ENCODE results near the gene ITGBL1.
A peak's percentile ranks its signal among the peaks of the same experiment; 100 is the strongest.

ITGBL1 gene

DNA sequence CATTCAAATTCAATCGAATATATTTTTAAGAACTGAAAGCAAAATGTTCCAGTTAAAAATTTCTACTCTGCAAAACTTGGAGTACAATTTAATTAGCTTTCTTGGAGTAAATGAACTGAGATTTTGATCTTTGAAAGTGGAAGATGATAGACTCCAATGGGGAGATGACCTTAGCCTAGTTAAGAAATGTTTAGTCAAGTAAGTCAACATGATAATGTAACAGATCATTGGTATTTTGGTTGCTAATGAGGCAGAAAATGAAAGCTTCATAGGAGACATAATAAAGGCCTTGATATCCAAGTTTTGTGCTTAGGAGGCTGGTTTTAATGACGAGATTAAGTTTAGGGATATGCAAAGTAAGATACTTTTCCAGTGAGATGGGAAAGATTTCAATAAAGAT is 181.7 kb downstream of the ITGBL1 start:
- no peak for DNase-seq

DNA sequence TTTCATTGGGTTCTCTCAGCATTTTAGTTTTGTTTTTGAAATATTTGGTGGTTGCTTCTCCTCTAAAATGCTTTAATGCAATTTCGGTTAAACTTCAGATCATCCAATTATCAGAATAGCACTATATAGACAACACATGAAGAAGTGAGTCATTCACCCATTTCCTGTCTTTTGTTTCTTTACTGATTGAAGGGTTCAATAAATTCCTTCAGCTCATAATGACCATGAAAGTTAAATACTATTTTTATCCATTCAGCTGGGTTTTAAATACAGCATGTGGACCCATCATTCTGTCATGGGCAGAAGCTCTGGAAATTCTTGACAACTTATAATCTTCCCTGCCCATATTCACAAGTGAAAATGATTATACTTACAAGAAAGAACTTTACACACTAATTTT is 187.2 kb downstream of the ITGBL1 start:
- no peak for DNase-seq

DNA sequence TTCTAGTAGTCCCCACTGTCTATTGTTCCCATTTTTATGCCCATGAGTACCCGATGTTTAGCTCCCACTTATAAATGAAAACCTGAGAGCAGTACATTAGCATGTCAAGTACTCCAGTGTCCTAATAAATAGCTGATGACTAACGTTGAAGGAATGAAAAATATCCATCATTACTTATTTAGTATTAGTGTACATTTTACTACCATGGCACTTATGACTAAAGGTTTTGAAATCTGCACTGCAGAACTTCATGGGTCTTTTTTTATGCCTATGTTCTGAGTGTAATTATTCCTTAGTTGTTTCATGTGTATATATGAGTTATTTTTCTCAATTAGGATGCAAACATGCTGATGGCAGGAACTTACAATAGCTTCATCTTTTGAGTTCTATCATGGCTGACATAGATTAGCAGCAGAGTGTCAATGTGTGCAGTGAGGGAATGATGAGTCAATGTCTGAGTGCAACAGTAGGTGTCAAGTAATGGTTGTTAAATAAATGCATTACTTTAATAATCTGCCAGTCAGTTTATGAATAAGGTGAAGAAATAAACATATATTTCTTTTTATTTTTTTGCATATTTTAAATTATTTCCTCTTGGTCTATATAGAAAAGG is 188.4 kb downstream of the ITGBL1 start:
- DNase-seq = peak; percentile 8

DNA sequence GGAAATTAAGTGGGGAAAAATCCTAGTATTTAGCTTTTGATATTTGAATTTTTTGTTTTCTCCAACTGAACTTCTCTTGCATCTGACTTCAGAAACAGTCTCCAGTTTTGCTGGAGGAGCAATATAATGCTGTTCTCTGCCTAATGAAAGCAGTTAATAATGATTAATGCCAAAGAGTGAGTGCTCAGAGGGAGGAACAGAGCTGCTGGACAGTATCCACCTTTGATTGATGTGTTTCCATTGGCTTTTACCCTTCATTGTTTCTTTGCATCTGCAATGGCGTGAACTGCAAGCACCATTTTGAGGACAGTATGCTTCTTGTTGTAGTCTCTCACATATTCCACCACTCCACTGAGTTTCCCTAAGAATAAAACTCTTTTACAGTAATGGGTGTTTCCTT is 193.4 kb downstream of the ITGBL1 start:
- no peak for DNase-seq

DNA sequence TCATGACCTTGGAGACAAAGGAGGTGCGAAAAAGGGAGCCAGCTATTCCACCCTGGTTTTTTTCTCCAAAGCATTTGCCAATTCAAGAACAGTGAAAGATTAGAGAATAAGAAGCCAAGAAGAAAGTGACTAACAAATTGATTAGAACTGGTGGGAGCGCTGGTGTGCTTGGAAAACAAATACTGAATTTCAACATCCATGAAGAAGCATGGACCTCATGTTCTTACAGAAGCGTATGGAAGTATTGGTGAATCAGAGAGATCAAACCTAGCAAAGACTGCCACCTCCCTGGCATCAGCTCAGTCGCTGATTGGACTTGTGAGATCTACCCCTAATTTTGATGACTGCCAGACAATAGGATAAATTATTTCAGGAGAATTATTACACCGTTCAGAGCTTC is 195.3 kb downstream of the ITGBL1 start:
- no peak for DNase-seq

DNA sequence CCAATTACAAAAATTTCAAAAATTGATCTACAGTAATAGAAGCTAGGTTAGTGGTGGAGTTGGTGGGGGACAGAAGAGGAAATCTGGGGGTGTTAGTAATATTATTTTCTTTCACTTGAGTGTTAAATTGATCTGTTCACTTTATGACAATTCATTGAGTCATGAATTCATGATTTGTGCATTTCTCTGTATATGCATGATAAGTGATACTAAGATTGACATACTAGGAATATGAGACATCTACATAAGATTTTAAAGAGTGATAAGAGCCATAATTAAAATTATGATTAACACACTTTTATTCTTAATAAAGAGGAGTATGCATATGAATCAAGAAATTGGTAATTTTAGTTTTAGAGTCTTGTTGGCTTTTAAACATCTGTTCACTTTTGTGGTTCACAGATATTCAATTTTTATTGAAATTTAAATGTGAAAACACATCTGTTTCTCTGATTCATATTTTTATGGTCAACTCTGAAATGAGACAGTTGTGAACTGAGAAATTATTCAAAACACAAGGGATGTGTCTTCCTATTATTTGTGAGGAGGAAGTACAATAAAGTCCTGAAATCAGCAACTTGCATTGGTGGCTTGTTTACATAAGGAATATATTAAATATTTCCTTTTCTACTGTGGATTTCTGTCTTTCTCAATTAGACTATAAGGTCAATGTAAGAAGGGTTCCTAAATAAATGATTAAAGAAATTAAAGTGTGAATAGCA is 196.5 kb downstream of the ITGBL1 start:
- no peak for DNase-seq

DNA sequence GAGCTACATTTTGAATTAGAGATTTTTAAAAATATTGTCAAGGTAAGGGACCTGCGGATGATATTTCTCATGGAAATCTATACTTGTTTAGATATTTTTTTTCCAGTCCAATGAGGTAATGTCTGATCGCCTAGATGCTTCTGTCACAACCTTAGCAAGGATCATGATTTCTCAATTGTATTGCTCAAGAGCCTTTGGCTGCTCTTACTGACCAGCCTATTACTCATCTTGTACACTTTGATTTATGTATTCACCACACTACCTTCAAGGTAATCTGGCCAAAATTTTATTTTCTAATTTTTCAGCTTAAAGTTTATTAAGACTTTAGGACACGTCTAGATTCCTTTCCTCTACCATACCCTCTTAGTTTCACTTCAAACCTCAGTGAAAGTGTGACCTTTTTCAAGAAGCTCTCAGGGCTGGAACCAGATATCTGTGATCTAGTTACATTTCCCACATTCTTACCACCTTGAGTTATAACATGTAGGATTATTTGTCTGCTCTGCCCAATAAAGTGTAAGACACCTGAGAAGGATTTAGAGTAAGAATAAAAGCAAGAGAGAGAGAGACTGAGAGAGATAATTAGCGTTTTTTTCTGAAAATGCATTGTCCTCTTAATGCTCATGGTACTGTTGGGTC is 197.1 kb downstream of the ITGBL1 start:
- no peak for DNase-seq

DNA sequence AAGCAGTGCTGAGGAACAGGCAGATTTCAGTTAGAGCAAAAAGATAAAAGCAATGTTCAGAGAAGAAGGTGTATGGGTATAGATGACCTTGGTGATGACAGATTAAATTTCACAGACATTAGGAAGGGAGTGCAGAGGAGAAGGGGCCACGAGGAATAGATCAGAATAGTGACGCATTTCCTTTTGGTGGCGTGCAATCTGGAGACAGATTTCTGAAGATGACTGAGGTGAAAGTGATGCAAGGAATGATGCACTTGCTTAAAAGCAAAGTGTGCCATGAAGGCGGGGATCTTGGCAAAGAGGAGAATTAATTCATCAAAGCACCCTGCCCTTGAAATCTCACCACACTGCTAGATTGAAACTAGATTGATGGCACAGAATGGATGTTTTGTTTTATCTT is 202.4 kb downstream of the ITGBL1 start:
- DNase-seq = no peak

DNA sequence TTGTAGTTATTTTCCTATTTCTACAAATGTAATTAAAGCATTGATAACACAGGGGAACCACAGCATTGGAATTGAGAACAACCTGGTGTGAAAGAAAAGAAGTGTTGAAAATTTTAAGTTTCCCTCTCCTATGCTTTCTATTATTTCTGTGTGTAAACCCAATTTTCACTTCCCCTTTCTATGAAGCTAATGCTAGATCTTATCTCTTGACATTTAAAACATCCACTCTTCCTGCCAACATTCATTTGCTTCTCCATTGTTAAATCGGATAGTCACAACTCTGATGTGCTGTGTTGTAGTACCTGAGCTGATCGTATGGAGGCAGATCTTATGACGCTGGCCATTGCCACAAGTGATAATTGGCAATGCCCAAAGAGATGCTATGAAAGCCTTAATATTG is 203.0 kb downstream of the ITGBL1 start:
- no peak for DNase-seq

DNA sequence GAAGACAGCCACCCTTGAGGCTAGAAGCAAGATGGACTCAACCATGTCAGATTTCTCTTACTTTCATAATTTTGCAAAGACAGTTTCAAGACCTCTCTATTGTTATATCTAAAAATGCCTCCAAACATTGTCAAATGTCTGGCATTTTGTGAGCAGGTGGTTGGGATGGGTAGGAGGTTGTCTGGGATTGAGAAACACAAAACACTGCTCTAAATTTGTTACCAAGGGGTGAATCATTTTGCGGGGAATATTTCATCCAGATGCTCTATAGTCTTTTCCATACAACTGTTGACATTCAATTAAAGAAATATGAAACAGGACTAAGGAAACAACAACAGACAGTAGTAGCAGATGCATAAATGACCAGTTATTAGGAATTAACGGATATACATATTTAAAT is 208.2 kb downstream of the ITGBL1 start:
- DNase-seq = no peak

DNA sequence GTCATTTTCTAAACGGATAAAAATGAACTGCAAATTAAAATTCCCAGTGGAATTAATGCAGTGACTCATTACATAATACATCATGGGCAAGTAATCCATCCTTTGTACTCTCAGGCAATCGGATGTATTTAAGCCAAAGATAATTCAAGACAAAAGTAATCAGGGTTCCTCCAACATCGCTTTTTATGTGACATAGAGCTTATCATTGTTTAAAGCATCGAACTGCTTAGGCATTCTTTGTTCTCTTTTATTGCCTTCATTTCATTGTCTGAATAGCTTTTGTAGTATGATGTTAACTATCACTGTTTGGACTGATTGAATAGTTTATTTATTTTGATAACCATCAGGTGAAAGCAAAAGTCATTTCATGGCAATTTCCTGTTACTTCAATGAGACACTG is 209.4 kb downstream of the ITGBL1 start:
- no peak for DNase-seq

DNA sequence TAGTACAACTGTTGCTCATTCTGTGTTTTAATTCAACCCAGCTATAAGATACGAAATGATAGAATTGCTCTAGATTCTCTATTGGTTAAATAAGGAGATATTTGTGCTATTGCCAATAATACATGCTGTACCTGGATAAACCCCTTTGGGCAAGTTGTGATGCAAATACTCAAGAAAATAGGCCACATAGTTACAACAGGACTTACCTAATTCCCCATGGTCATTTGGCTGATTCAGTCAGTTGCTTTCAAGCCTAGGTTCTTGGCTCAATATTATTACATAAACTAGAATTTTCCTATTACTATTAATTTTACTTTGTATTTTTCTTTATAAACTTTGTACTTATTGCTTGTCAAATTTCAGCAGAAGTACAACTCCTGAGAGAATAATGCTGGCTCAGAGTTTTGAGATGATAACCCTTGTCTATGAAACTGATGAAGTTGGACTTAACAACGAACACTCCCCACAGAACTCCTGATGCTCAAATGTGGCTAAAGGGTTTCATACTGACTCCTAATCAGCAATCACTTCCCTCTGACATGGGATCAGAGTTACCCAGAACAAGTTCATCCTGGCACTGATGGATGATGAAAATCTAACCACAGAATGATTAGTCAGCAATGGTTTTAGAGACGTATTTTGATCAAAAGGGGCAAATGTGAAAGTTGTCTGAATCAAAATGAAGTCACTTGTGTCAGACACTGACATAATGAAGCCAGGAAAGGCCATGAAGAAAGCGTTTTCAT is 221.1 kb downstream of the ITGBL1 start:
- DNase-seq = no peak

DNA sequence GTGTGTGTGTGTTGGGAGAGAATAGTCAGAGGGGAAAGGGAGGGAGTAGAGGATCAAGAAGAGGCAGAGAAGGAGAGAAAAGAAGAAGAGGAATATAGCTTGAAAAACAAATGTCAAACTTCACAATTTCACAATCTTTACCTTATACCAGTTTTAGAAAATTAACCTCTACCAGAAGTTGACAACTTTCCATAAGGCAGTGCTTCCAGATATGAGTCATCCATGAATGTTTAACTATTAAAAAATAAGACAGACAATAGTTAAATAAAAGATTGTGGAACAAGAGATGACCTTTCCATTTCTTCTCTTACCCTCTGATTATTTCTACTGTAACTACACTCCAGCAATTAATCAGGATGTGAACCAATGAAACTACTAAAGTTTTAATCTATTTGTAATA is 229.4 kb downstream of the ITGBL1 start:
- DNase-seq = no peak

DNA sequence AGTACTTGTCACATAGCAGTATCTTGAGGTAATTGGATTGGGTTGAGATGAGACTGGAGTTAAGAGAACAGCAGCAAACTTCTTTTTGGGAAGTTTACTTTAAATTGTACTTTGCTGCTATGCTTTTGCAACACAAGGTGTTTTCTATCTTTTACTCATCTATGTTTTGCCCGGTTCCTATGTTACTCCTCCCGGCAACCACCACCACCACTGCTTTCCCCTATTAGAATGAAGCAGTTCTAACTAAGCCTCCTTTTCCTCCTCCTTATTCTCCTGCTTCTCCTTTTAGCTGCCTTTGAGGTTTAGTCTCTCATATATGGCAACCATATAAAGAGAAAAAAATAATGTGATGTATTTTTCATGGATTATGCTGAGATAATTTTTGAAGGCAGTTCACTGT is 233.5 kb downstream of the ITGBL1 start:
- DNase-seq = no peak

DNA sequence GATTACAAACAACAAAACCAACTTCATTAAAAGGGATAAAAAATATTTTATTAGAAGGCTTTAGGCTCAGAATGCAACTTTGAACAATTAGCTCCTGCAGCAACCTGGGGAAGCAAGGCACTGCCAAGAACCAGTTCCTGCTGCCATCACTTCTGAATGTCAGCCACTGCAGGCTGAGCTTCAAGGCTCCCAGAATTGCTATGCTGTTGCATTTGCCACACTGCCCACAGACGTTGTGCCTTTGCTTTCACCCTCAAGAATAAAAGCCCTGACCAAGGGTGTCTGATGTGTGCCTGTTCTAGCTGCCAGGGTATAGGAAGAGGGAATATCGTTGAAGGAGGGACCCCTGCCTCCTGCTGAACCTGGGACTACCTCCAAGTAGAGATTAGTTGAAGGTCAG is 238.4 kb downstream of the ITGBL1 start:
- DNase-seq = no peak

DNA sequence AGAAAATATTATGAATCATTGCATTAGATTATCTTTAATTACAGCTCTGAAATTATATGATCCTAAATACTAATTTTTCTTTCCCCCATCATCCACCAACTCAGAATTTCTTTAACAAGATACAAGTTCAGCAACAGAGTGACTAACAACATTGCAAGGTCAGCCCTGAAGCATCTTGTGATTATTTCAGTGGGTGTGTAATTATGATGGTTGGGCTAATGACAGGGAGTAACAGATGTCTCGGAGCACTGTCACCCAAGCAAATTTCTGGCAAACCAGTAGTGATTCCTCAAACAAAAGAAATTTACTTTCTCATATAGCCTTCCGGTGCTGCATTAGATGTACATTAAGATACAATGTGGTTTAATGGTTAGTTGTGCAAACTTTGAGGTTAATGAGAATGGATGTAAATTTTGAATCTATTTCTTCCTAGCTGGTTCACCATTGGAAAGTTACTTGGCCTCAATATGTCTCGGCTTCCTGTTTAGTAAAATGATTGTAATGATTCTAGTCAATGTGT is 238.9 kb downstream of the ITGBL1 start:
- DNase-seq = no peak

DNA sequence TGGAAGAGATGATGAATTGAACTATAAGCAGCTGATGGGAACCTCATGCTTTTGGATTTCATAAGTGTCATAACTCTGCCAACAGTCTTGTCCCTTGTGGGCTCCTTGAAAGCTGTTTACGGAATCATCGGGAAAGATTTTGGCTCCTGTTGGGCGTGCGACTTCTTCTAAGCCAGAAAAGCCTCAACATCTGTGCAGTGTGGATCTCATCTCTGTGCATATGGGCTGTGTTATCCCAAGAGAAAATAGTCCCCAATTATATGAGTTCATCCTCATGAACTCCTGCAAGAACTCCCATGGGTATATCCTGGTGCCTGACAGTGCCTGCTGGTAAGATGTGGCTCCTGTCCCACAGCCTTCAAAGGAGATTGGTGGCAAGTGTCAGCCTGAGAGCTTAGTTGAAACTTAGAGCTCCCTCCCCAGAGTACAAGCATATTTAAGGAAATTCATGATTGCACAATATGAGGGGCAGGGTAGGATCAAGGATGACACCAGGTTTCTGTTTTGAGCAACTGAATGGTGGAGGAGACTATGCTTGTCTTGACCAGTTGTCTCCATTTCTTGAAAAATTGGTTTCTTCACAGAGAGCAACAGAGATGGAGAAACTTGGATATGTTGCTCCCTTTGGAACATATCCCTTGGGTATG is 243.5 kb downstream of the ITGBL1 start:
- no peak for DNase-seq

DNA sequence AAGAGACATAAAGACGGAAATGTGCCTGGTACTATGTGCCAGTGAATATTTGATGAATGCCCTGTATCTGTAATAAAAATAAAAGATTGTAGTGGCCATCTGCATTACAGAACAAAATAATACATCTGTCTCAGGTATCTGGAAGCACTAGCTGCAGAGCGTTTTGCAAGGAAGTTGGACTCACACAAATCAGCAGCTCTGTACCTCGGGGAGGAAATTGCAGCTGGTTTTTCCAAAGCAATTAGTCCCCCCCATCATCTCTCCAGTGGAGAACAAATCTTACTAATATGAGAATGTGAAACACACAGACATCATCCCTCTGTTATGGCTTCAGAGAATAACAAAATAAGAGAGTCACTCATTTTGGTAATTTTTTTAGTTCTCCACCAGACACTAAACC is 245.3 kb downstream of the ITGBL1 start:
- DNase-seq = no peak

DNA sequence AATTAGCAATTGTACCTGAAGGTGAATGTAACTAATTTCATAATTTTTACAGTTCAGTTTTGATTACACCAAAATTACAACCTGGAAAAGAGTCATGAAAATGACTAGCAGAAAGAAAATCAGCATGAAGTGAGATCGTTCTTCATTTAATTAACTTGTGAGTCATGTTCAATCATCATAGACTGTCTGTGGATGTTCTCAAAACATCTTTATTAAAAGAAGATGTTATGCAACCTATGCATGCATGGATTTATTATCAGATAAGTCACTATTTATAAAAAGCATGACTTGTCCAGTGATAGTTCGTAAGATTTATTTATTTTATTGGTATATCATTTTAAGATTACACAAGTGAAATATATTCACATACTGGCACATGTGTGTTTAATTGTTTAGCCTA is 245.9 kb downstream of the ITGBL1 start:
- DNase-seq = no peak

DNA sequence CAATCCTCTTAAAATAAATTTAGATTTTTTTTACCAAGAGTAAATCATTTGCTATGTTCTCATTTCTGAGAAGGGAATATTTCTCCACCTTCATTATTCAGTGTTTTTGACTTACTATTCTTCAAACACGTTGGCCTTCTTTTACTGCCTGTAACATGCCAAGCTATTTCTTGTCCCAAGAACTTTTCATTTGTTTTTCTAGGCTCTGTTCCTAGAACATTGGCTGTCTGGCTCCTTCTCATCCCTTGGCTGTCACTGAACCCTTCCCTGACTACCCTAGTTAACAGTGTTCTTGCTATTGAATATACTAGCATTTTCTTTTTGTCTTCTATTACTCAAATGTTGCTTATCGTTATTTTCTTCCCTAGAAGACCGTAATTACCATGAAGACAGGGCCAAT is 248.1 kb downstream of the ITGBL1 start:
- DNase-seq = no peak

DNA sequence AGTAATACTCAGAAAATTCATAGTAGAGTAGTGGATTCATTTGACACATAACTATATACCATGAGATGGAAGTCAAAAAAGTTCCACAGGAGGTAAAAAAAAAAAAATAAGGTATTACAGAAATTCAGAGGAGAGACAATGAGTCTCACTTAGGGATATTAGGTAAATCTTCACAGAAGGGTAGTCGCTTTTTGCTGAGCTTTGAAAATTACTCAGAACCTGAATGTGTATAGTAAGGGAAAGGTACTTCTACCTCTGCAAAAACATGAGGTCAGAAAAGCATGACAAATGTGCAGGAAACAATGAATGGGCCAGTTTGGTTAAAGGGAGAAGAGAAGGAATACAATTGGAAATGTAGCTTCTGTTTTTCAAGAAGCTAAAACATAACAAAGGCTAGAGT is 250.6 kb downstream of the ITGBL1 start:
- DNase-seq = no peak

DNA sequence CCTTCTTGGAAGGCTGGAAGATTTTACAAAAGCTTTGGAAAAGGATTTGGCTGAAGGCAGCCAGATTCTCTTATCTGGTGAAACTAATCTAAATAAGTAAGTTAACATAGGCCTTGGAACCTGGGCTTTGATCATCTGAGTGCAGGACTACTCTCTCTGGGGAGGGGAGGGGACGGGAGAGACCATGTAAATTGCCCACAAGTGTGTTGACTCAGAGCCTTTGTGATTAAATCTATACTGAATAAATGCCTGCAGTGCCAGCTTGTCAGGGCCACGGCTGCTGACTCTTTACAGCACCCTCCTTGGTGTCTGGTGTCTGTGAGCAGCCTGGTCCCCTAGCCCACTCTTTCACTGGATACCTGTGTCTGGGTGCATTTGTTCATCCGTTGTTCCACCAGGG is 251.4 kb downstream of the ITGBL1 start:
- no peak for DNase-seq

DNA sequence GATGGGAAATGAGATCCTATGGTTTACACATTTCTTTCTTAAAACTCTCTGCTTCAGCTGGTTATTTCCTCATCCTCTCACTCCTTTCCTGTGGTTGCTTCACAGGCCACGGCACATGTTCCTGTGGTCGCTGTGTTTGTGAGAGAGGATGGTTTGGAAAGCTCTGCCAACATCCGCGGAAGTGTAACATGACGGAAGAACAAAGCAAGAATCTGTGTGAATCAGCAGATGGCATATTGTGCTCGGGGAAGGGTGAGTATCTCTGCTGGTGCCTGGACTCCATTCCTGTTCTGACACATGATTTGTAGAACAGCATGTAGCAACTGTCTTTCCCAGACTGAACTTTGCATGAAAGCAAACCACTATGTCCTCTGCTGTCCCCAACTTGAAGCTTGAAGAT is 254.2 kb downstream of the ITGBL1 start:
- DNase-seq = no peak
